MM.1S (cell line): ENCODE data around the gene UNC13C.

Experiments used
- DNase-seq: peaks from one replicate; pipeline ENCODE4 v3.0.0-alpha.2; 2015
- H2AFZ ChIP-seq: fragments of 300-600 bp; sonication (generic); 2 replicates; pipeline ENCODE4 v1.6.0; 2016; ENCODE audit warnings: antibody characterized with exemption, low read length
- H3F3A ChIP-seq: fragments of 300-600 bp; sonication (generic); 2 replicates; pipeline ENCODE4 v1.6.1; 2016; ENCODE audit warnings: mild to moderate bottlenecking, antibody characterized with exemption, low read length, moderate library complexity, mixed read lengths; ENCODE audit not compliant: insufficient read depth
- H3K27ac ChIP-seq: fragments of 300-600 bp; sonication (generic); 2 replicates; pipeline ENCODE4 v1.5.1; 2016; ENCODE audit warnings: mild to moderate bottlenecking, low read length
- H3K27me3 ChIP-seq: fragments of 300-600 bp; sonication (generic); replicated peaks from 2 replicates; pipeline ENCODE4 v1.6.0; 2016; ENCODE audit warnings: low read length; ENCODE audit not compliant: insufficient read depth
- H3K36me3 ChIP-seq: fragments of 300-600 bp; sonication (generic); replicated peaks from 2 replicates; pipeline ENCODE4 v1.6.1; 2016; ENCODE audit warnings: mild to moderate bottlenecking, low read length, mixed read lengths; ENCODE audit not compliant: insufficient read depth
- H3K4me1 ChIP-seq: fragments of 300-600 bp; sonication (generic); 2 replicates; pipeline ENCODE4 v1.6.1; 2016; ENCODE audit warnings: low read length, mixed read lengths
- H3K4me2 ChIP-seq: fragments of 300-600 bp; sonication (generic); 2 replicates; pipeline ENCODE4 v1.6.0; 2016; ENCODE audit warnings: low read depth, low read length
- H3K4me3 ChIP-seq: fragments of 300-600 bp; sonication (generic); 2 replicates; pipeline ENCODE4 v1.5.1; 2016; ENCODE audit warnings: low read length, mixed read lengths
- H3K79me2 ChIP-seq: fragments of 300-600 bp; sonication (generic); 2 replicates; pipeline ENCODE4 v1.6.1; 2016; ENCODE audit warnings: mixed run types, low read length, mixed read lengths
- H3K9ac ChIP-seq: fragments of 300-600 bp; sonication (generic); 2 replicates; pipeline ENCODE4 v1.6.1; 2016; ENCODE audit warnings: low read length, mixed read lengths
- H3K9me2 ChIP-seq: fragments of 300-600 bp; sonication (generic); replicated peaks from 2 replicates; pipeline ENCODE4 v1.6.1; 2016; ENCODE audit warnings: mild to moderate bottlenecking, low read length, mixed read lengths; ENCODE audit not compliant: insufficient read depth
- H3K9me3 ChIP-seq: fragments of 300-600 bp; sonication (generic); replicated peaks from 2 replicates; pipeline ENCODE4 v1.6.1; 2016; ENCODE audit warnings: mild to moderate bottlenecking, low read length, mixed read lengths; ENCODE audit not compliant: insufficient read depth
- H4K20me1 ChIP-seq: fragments of 300-600 bp; sonication (generic); 2 replicates; pipeline ENCODE4 v1.6.1; 2016; ENCODE audit warnings: mild to moderate bottlenecking, low read length, moderate library complexity, mixed read lengths; ENCODE audit not compliant: insufficient read depth
- EZH2 ChIP-seq: fragments of 300-600 bp; sonication (generic); optimal IDR thresholded peaks from 2 replicates; pipeline ENCODE3; 2017; ENCODE audit warnings: low read depth, mild to moderate bottlenecking, antibody characterized with exemption, low read length, mixed read lengths
- EZH2phosphoT487 ChIP-seq: fragments of 300-600 bp; sonication (generic); IDR thresholded peaks from 2 replicates; pipeline ENCODE4 v1.6.1; 2018; ENCODE audit warnings: antibody characterized with exemption, low read length
- TF ChIP-seq, protein P1 (sequence below): fragments of 300-600 bp; sonication (generic); IDR thresholded peaks from 2 replicates; pipeline ENCODE4 v1.5.1; 2016; ENCODE audit warnings: antibody characterized with exemption, low read length, mixed read lengths

The UNC13C gene

DNA sequence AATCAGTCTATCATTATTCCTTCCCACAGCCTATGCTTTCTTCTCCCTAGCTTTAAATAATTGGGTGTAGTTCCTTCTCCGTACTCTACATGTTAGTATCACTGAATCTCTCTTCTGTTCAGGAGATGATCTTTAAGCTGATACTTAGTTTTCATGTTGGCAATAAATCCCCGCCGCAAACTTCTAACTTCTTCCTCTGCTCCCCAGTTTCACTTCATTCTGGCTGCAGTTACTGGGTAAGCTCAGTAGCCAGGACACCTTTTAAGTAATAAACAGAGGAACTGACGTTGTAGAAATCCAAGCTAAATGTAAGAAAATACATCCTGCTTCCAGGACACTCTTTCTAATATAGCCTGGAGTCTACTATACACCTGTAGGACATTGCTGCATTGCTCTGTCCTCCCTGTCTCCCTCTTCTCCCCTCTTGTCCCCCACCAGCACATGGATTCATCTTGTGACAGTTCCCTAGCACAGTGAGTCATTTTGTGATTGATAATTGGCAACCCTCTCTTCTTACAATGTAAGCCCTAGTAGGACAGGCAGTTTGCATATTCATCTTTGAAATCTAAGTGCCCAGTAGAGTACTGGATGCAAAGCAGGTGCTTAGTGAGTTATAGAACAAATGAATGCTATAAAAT is 598.2 kb downstream of the UNC13C start:
- Histone ChIP-seq H3K9ac (no peak overlapping the region), H2AFZ (no peak overlapping the region), H3K4me1 (peaks cover 12% of the 10 kb centered on the region), H3K27me3 (no peaks in the 10 kb centered on the region), H4K20me1 (no peaks in the 10 kb centered on the region), H3K4me3 (no peak overlapping the region), H3K79me2 (no peaks in the 10 kb centered on the region), H3K36me3 (no peaks in the 10 kb centered on the region), H3K9me3 (no peaks in the 10 kb centered on the region), H3K9me2 (no peaks in the 10 kb centered on the region), H3K4me2 (no peak overlapping the region), H3F3A (no peaks in the 10 kb centered on the region; the same call in 1 of the 2 replicates), H3K27ac (no peak overlapping the region)
- no peak for DNase-seq
- TF ChIP-seq EZH2phosphoT487 (no peak), EZH2 (no peak)
- TF ChIP-seq, protein P1, sequence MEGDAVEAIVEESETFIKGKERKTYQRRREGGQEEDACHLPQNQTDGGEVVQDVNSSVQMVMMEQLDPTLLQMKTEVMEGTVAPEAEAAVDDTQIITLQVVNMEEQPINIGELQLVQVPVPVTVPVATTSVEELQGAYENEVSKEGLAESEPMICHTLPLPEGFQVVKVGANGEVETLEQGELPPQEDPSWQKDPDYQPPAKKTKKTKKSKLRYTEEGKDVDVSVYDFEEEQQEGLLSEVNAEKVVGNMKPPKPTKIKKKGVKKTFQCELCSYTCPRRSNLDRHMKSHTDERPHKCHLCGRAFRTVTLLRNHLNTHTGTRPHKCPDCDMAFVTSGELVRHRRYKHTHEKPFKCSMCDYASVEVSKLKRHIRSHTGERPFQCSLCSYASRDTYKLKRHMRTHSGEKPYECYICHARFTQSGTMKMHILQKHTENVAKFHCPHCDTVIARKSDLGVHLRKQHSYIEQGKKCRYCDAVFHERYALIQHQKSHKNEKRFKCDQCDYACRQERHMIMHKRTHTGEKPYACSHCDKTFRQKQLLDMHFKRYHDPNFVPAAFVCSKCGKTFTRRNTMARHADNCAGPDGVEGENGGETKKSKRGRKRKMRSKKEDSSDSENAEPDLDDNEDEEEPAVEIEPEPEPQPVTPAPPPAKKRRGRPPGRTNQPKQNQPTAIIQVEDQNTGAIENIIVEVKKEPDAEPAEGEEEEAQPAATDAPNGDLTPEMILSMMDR: no peak

DNA sequence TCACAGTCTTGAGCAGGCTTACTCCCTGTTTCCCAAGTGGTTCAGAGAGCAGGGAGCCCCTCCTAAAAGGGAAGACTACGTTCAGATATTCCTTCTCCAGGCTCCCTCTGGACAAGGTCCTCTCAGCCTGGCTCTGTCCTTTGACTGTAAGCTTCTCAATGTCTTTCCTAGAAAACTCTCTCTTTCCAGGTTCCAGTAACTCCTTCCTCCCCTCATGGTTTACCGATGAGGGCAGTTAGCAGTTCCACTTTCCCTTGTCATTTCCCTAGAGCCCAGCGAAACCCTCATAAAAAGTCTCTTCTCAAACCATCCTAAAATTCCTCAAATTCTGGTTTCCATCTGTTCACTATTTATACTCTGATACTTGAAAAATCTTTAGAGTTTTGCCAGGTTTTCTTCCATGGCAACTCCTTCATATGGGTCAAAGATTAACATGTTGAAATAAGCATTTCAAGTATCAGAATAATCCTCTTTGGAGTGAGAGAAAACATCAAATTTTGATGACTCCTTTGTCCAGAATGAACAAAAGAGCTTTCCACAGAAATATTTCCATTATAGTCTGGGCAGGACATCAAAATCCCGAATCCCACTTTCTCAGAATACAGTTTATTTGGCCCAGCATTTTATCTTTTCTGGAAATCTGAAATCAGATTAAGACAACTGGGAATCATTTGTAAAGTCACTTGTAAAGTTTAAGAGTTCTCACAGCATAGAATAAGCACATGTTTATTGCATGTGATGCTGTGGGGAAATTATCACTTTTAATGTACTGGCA is 599.4 kb downstream of the UNC13C start:
- TF ChIP-seq, protein P1: no peak
- no peak for TF ChIP-seq EZH2
- no peak for TF ChIP-seq EZH2phosphoT487
- no peak overlapping the region for H3K4me2 ChIP-seq

DNA sequence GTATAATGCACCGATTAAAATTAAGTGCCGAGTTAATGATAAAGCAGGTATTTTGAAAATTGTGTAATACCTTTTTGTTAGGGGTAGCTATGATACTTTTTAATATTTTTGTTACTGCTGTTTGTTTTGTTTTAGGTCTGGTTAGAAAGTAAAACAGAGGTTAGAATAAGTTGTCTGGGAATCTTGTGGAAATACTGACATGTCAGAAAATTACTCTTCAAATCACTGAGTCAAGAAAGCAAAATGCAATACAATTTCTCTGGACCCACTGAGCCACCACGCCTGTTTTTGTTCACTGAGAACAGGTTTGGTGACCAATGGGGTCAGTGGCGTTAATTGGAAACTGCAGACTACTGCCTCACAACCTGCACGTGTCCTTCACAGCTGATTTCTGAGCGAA is 601.6 kb downstream of the UNC13C start:
- TF ChIP-seq, protein P1: no peak
- TF ChIP-seq EZH2phosphoT487: no peak
- no peak for TF ChIP-seq EZH2
- no peak overlapping the region for H3K4me2 ChIP-seq
- no peak for DNase-seq
- no peaks in the 10 kb centered on the region for H3K27me3 ChIP-seq
- no peaks in the 10 kb centered on the region for H3K36me3 ChIP-seq
- H4K20me1 ChIP-seq: no peaks in the 10 kb centered on the region
- no peaks in the 10 kb centered on the region; the same call in 1 of the 2 replicates for H3F3A ChIP-seq
- peaks cover 4% of the 10 kb centered on the region for H3K79me2 ChIP-seq
- H3K4me1 ChIP-seq: peaks cover 30% of the 10 kb centered on the region
- H2AFZ ChIP-seq: no peak overlapping the region
- H3K4me3 ChIP-seq: no peak overlapping the region
- H3K9me2 ChIP-seq: no peaks in the 10 kb centered on the region
- H3K9ac ChIP-seq: no peak overlapping the region
- H3K9me3 ChIP-seq: no peaks in the 10 kb centered on the region
- H3K27ac ChIP-seq: no peak overlapping the region

More for the DNA sequence above, 599.4 kb downstream of the UNC13C start:
- Histone ChIP-seq H3K9ac (no peak overlapping the region), H3K79me2 (no peaks in the 10 kb centered on the region), H3K9me3 (no peaks in the 10 kb centered on the region), H3K27me3 (no peaks in the 10 kb centered on the region), H4K20me1 (no peaks in the 10 kb centered on the region), H3K36me3 (no peaks in the 10 kb centered on the region), H3F3A (no peaks in the 10 kb centered on the region; the same call in 1 of the 2 replicates), H3K27ac (no peak overlapping the region), H3K4me1 (peaks cover 24% of the 10 kb centered on the region), H2AFZ (no peak overlapping the region), H3K4me3 (no peak overlapping the region), H3K9me2 (no peaks in the 10 kb centered on the region)
- DNase-seq: no peak
